Suprapubic skin (tissue), 4 donors: Measurements from ENCODE around the gene GTF2A1L. TPM values are rescaled to one million over a fixed set of nuclear protein-coding genes. Genes with fewer than 3 reads are reported as not detected.

Experiments used
- DNase-seq, 2 donors: peaks; one replicate each; pipeline ENCODE4 v3.0.0-alpha.2; 2019; ENCODE audit warnings: low spot score in 2 of 2
- H3K27ac ChIP-seq: fragments of 200-600 bp; sonication (generic); one replicate; pipeline ENCODE4 v1.5.1; 2019
- H3K27me3 ChIP-seq: fragments of 200-600 bp; sonication (generic); one replicate; pipeline ENCODE4 v1.5.1; 2019
- H3K36me3 ChIP-seq: fragments of 200-600 bp; sonication (generic); one replicate; pipeline ENCODE4 v1.5.1; 2019
- H3K4me1 ChIP-seq: fragments of 200-600 bp; sonication (generic); one replicate; pipeline ENCODE4 v1.5.1; 2019
- H3K4me3 ChIP-seq: fragments of 200-600 bp; sonication (generic); one replicate; pipeline ENCODE4 v1.5.1; 2019; ENCODE audit warnings: mild to moderate bottlenecking
- H3K9me3 ChIP-seq: fragments of 200-600 bp; sonication (generic); one replicate; pipeline ENCODE4 v1.5.1; 2019
- CTCF ChIP-seq, 2 donors: fragments of 200-600 bp in 1 of 2; fragments of 450-650 bp in 1 of 2; sonication (generic) in 1 of 2; IDR thresholded peaks; one replicate each; pipeline ENCODE4 v1.5.1; 2016 to 2019; ENCODE audit warnings: antibody characterized with exemption in 2 of 2, mild to moderate bottlenecking in 1 of 2, moderate library complexity in 1 of 2
- EP300 ChIP-seq: sonication (generic); formaldehyde crosslinking; IDR thresholded peaks from one replicate; pipeline ENCODE4 v1.6.1; 2017; ENCODE audit warnings: antibody characterized with exemption
- POLR2A ChIP-seq, 2 donors: fragments of 450-650 bp; IDR thresholded peaks; one replicate each; pipeline ENCODE4 v1.6.1; 2017; ENCODE audit warnings: antibody characterized with exemption in 2 of 2, mild to moderate bottlenecking in 2 of 2, moderate library complexity in 2 of 2
- POLR2AphosphoS5 ChIP-seq, 3 donors: sonication (generic); formaldehyde crosslinking; IDR thresholded peaks; one replicate each; pipeline ENCODE4 v1.6.1; 2017; ENCODE audit warnings: antibody characterized with exemption in 3 of 3
- WGBS: methylation state at CpG from one replicate; pipeline ENCODE4 v1.1.5; 2018; 5-methylcytosine and 5-hydroxymethylcytosine counted together
- total RNA-seq, 4 donors: library from RNA; depleted of rRNA; stranded (reverse); fragments of >200 nt; gene quantifications; one replicate each; pipeline ENCODE4 v1.1.0, GENCODE V29; 2016

GTF2A1L gene
- total RNA-seq, 4 donors from 2014 or later = 1.0 to 2.9 (median 1.1) TPM; not detected in 1

- H3K36me3 ChIP-seq = no peaks in the 10 kb centered on the region
- no peak overlapping the region for H3K4me3 ChIP-seq
- WGBS = 90% methylated on average over 2 of the region's 2 CpGs
- peaks cover 5% of the 10 kb centered on the region for H3K9me3 ChIP-seq
- no peak for TF ChIP-seq POLR2AphosphoS5 (IDR thresholded peaks at IDR 0.05)
- no peak for TF ChIP-seq EP300
- H3K4me1 ChIP-seq = no peaks in the 10 kb centered on the region
- H3K27me3 ChIP-seq = no peaks in the 10 kb centered on the region
- no peak overlapping the region for H3K27ac ChIP-seq
- no peak for DNase-seq
Observed at GRCh38 chr2:48624696-48625095, 7.0 kb downstream of the GTF2A1L start.

GRCh38 chr2:48626047-48626446 is 8.4 kb downstream of the GTF2A1L start:
- Histone ChIP-seq H3K4me3 (no peak overlapping the region), H3K4me1 (no peaks in the 10 kb centered on the region), H3K9me3 (peaks cover 5% of the 10 kb centered on the region), H3K27ac (no peak overlapping the region), H3K36me3 (no peaks in the 10 kb centered on the region), H3K27me3 (no peaks in the 10 kb centered on the region)
- no peak for DNase-seq
- TF ChIP-seq EP300 (no peak), POLR2AphosphoS5 (IDR thresholded peaks at IDR 0.05) (no peak), POLR2A (IDR thresholded peaks at IDR 0.05) (no peak), CTCF (IDR thresholded peaks at IDR 0.05) (no peak)

GRCh38 chr2:48633143-48633542 is 15.5 kb downstream of the GTF2A1L start:
- Histone ChIP-seq H3K36me3 (no peaks in the 10 kb centered on the region), H3K27me3 (no peaks in the 10 kb centered on the region), H3K9me3 (no peaks in the 10 kb centered on the region), H3K27ac (no peak overlapping the region), H3K4me1 (no peaks in the 10 kb centered on the region), H3K4me3 (no peak overlapping the region)
- DNase-seq = no peak
- TF ChIP-seq POLR2AphosphoS5 (IDR thresholded peaks at IDR 0.05) = no peak
- no peak for TF ChIP-seq CTCF (IDR thresholded peaks at IDR 0.05)
- TF ChIP-seq EP300 = no peak
- TF ChIP-seq POLR2A (IDR thresholded peaks at IDR 0.05) = no peak
- 49% methylated on average over 5 of the region's 5 CpGs for WGBS

DNA sequence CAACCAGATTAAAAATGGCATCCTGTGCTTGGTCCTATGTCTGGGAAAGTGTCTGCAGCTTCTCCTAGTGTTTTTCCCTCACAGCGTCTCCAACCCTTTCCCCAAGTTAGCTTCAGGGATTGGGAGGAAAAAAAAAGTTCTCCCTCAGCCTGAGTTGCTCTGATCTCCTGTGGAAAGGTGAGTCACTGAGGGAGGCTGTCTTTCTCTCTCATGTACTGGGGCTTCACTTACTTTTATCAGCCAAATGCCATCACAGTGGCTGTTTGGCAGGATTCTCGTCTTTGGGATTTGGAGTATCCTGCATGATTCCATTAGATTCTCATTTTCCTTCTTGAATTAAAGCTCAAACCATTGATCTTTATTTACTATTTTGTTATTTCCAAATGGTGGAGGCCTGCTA is 18.1 kb downstream of the GTF2A1L start:
- TF ChIP-seq POLR2A (IDR thresholded peaks at IDR 0.05) = no peak
- Histone ChIP-seq H3K9me3 (no peaks in the 10 kb centered on the region), H3K4me3 (no peak overlapping the region), H3K27me3 (no peaks in the 10 kb centered on the region), H3K4me1 (no peaks in the 10 kb centered on the region), H3K36me3 (no peaks in the 10 kb centered on the region), H3K27ac (no peak overlapping the region)
- DNase-seq = no peak
- WGBS = 84% methylated on average over 2 of the region's 2 CpGs

GRCh38 chr2:48638261-48638660 is 20.6 kb downstream of the GTF2A1L start:
- Histone ChIP-seq H3K27ac (no peak overlapping the region), H3K36me3 (no peaks in the 10 kb centered on the region), H3K4me3 (no peak overlapping the region), H3K9me3 (no peaks in the 10 kb centered on the region), H3K4me1 (no peaks in the 10 kb centered on the region), H3K27me3 (no peaks in the 10 kb centered on the region)
- TF ChIP-seq POLR2A (IDR thresholded peaks at IDR 0.05) (no peak), POLR2AphosphoS5 (IDR thresholded peaks at IDR 0.05) (no peak), CTCF (IDR thresholded peaks at IDR 0.05) (no peak), EP300 (no peak)
- no peak for DNase-seq
- WGBS = 69% methylated on average over 1 of the region's 1 CpG

- no peaks in the 10 kb centered on the region for H3K4me1 ChIP-seq
- no peaks in the 10 kb centered on the region for H3K9me3 ChIP-seq
- H3K27me3 ChIP-seq = no peaks in the 10 kb centered on the region
- H3K27ac ChIP-seq = no peak overlapping the region
- TF ChIP-seq POLR2A (IDR thresholded peaks at IDR 0.05) = no peak
- no peak for TF ChIP-seq CTCF (IDR thresholded peaks at IDR 0.05)
- TF ChIP-seq POLR2AphosphoS5 (IDR thresholded peaks at IDR 0.05) = no peak
- no peak for TF ChIP-seq EP300
- no peak for DNase-seq
- 27% methylated on average over 4 of the region's 4 CpGs for WGBS
- H3K4me3 ChIP-seq = no peak overlapping the region
- no peaks in the 10 kb centered on the region for H3K36me3 ChIP-seq
Observed at GRCh38 chr2:48651158-48651790, 33.6 kb downstream of the GTF2A1L start.
